HFFc6 (cell line): ENCODE results near the gene CACNA1D. TPM values are rescaled to one million over a fixed set of nuclear protein-coding genes. Genes with fewer than 3 reads are reported as not detected.

ENCODE experiments used
- DNase-seq: peaks from one replicate; pipeline ENCODE4 v3.0.0-alpha.2; 2018
- H3K27ac Mint-ChIP-seq: 2 replicates; pipeline ENCODE4 v1.8.0; 2020; ENCODE audit warnings: mild to moderate bottlenecking, mixed read lengths
- H3K27me3 Mint-ChIP-seq: 2 replicates; pipeline ENCODE4 v1.8.0; 2021; ENCODE audit warnings: mild to moderate bottlenecking, moderate library complexity, mixed read lengths; ENCODE audit not compliant: insufficient read depth
- H3K36me3 Mint-ChIP-seq: 2 replicates; pipeline ENCODE4 v1.8.0; 2021; ENCODE audit warnings: low read depth, mixed read lengths
- H3K4me1 Mint-ChIP-seq: 2 replicates; pipeline ENCODE4 v1.8.0; 2020; ENCODE audit warnings: low read depth, mixed read lengths
- H3K4me3 Mint-ChIP-seq: 2 replicates; pipeline ENCODE4 v1.8.0; 2020; ENCODE audit warnings: mild to moderate bottlenecking, moderate library complexity, mixed read lengths
- H3K9me3 Mint-ChIP-seq: 2 replicates; pipeline ENCODE4 v1.8.0; 2020; ENCODE audit warnings: mild to moderate bottlenecking, mixed read lengths
- total RNA-seq, 6 experiments: library from RNA; stranded (reverse); fragmentation: NEBNext Ultra II Directional; extraction: Animal tissue kit (Norgen Biotek cat#: 25700); gene quantifications; 2 replicates in 1 of 6; 3 replicates in 5 of 6; pipeline ENCODE4 v1.2.3, GENCODE V29; 2021
- TF ChIP-seq, protein P1 (sequence below): fragments of 200-600 bp; sonication (generic); IDR thresholded peaks from 2 replicates; pipeline ENCODE4 v1.5.0; 2021; ENCODE audit warnings: antibody characterized with exemption, mild to moderate bottlenecking

CACNA1D gene
- total RNA-seq, 6 experiments from 2014 or later = 0.09 TPM; not detected in 5

DNA sequence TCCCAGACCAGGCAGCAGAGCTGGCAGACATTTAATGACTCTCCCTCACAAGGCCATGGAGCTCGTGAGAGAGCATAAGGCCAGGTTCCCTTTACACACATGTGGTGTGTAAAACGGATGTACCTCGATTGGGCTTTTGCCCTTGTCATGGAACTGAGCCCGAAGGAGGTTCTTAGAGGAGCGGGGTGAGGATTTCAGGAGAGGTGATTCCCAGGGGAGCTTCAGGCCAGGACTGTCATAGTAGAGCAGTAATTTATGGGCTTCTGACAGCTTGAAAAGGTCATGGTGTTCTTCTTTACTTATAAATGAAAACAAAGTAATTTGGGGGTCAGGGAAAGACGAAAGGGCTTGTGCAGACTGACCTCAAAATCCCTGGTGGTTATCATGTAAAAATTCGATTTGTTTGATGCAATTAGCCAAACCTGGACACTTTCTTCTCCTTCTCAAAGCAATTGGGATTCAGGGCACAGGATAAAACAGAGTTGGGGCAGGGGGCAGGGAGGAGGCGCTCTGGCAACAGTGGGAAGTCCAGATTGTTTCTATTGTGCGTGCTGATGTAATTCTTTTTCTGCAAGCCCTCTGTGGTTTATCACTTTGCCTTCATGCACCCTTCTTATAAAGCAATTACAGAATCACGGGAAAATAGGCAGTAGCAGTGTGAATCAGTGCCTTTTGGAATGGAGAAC lies 51.0 kb downstream of the CACNA1D start:
- TF ChIP-seq, protein P1, sequence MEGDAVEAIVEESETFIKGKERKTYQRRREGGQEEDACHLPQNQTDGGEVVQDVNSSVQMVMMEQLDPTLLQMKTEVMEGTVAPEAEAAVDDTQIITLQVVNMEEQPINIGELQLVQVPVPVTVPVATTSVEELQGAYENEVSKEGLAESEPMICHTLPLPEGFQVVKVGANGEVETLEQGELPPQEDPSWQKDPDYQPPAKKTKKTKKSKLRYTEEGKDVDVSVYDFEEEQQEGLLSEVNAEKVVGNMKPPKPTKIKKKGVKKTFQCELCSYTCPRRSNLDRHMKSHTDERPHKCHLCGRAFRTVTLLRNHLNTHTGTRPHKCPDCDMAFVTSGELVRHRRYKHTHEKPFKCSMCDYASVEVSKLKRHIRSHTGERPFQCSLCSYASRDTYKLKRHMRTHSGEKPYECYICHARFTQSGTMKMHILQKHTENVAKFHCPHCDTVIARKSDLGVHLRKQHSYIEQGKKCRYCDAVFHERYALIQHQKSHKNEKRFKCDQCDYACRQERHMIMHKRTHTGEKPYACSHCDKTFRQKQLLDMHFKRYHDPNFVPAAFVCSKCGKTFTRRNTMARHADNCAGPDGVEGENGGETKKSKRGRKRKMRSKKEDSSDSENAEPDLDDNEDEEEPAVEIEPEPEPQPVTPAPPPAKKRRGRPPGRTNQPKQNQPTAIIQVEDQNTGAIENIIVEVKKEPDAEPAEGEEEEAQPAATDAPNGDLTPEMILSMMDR = no peak
- no peak for DNase-seq
- Mint-ChIP-seq H3K36me3 (no peaks in the 10 kb centered on the region), H3K4me3 (no peak overlapping the region), H3K27me3 (peaks cover 9% of the 10 kb centered on the region), H3K4me1 (no peaks in the 10 kb centered on the region), H3K9me3 (no peaks in the 10 kb centered on the region), H3K27ac (no peak overlapping the region)

DNA sequence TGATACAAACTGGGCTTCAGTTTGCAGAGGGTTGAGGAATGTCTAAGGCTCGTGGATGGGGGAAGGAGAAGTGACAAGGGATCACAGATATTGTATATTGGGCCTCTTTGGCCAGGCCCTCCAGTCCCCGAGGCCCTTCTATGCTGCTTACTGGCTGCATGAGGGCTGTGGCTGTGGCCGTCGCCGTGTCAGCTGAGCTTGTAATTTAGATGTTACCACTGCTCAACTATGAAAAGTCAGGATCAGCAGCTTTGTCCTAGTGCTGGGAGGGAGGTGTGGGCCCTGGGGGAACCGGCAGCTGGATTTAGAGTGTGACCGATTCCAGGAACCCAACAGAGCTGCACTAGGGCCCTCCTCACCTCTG lies 51.6 kb downstream of the CACNA1D start:
- H3K36me3 Mint-ChIP-seq = no peaks in the 10 kb centered on the region
- no peaks in the 10 kb centered on the region for H3K9me3 Mint-ChIP-seq
- TF ChIP-seq, protein P1 = no peak
- peaks cover 12% of the 10 kb centered on the region for H3K27me3 Mint-ChIP-seq
- no peaks in the 10 kb centered on the region for H3K4me1 Mint-ChIP-seq
- H3K4me3 Mint-ChIP-seq = no peak overlapping the region
- H3K27ac Mint-ChIP-seq = no peak overlapping the region
- DNase-seq = no peak

DNA sequence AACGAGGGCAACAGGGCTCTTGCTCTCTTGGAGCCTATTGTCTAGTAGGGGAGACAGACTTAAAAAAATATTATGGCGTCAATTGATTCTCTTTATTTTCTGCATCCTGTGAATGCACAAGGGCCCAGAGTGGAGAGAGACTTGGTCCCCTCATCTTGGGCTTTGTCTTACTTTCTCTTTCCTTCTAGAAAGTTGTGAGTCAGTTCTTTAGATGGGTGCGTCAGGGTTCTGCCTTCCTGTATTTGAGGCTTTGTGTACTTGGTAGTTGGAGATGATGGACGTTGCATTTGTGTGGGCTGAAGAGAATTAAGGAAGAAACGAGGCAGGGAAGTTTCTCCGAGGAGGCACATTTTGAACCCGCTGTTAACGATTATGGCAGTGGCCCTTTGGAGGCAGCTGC lies 52.9 kb downstream of the CACNA1D start:
- Mint-ChIP-seq H3K9me3 (no peaks in the 10 kb centered on the region), H3K27ac (no peak overlapping the region), H3K27me3 (peaks cover 14% of the 10 kb centered on the region)

DNA sequence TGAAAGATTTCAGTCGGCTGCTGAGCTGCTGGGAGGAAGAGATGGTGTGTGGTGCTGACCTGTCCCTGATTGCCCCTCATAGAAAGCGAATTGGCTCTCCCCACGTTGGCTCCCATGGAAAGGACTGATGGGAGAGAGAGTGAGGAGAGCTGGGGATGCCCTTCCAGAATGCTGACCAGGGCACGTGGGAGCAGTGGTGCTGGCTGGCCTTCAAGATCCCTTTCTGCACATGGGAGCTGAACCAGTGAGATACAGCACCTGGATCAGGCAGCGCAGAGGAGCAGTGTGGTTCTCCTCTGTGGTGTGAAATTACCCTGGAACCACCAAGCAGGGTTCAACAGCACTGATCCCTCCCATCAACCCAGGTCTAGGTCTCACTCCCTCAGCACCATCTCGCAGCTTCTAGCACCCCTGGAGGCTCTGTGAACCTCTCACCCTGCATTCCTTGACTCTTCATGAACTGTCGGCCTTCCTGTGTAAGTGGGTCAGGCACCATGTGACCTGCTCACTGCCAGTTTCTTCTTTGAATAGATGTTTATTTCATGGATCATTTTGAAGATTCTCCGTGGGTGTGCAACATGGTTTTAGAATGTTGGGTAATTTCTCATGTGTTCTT lies 55.7 kb downstream of the CACNA1D start:
- no peak for DNase-seq
- H3K4me3 Mint-ChIP-seq = no peak overlapping the region
- H3K27me3 Mint-ChIP-seq = peaks cover 14% of the 10 kb centered on the region
- H3K9me3 Mint-ChIP-seq = no peaks in the 10 kb centered on the region
- TF ChIP-seq, protein P1 = no peak
- no peak overlapping the region for H3K27ac Mint-ChIP-seq
- H3K4me1 Mint-ChIP-seq = no peaks in the 10 kb centered on the region
- no peaks in the 10 kb centered on the region for H3K36me3 Mint-ChIP-seq

More for the DNA sequence above, 52.9 kb downstream of the CACNA1D start:
- no peak for DNase-seq
- Mint-ChIP-seq H3K36me3 (no peaks in the 10 kb centered on the region), H3K4me1 (no peaks in the 10 kb centered on the region), H3K4me3 (no peak overlapping the region)
- TF ChIP-seq, protein P1 = no peak

DNA sequence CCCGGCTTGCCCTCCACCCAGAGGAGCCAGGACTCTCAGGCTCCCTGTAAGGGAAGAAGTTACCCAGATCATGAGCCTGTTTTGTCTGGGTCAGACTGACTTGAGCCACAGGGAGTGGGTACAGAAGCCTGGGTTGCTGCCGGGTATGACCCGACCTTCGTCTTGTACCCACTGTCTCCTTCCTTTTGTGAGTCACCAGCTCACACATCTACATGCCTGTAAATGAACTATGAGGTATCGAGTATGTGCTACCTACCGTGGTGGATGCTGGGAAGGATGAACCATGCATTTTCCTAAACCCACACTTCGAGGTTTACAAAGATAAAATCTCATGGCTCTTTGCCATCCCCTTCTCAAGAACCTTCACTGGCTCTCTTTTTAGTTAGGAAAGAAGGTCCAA lies 56.9 kb downstream of the CACNA1D start:
- TF ChIP-seq, protein P1 = no peak
- no peaks in the 10 kb centered on the region for H3K36me3 Mint-ChIP-seq
- H3K4me3 Mint-ChIP-seq = no peak overlapping the region
- no peaks in the 10 kb centered on the region for H3K4me1 Mint-ChIP-seq
- H3K27me3 Mint-ChIP-seq = peaks cover 16% of the 10 kb centered on the region
- no peak overlapping the region for H3K27ac Mint-ChIP-seq
- DNase-seq = no peak
- no peaks in the 10 kb centered on the region for H3K9me3 Mint-ChIP-seq
